NOMO-1 treated with dmso at 0.1 percent for 144 hours (cell line): ENCODE data around the gene CGB8.
"Not testable (repeated sequence)": the region's sequence is repeated elsewhere in the genome, so short reads cannot be mapped to it uniquely, and the experiment has no call there.

ENCODE experiments used
- DNase-seq: peaks from one replicate; lab custom pipeline; 2025; ENCODE audit not compliant: unreplicated experiment; lab: John Stamatoyannopoulos, UW

Gene CGB8

DNA sequence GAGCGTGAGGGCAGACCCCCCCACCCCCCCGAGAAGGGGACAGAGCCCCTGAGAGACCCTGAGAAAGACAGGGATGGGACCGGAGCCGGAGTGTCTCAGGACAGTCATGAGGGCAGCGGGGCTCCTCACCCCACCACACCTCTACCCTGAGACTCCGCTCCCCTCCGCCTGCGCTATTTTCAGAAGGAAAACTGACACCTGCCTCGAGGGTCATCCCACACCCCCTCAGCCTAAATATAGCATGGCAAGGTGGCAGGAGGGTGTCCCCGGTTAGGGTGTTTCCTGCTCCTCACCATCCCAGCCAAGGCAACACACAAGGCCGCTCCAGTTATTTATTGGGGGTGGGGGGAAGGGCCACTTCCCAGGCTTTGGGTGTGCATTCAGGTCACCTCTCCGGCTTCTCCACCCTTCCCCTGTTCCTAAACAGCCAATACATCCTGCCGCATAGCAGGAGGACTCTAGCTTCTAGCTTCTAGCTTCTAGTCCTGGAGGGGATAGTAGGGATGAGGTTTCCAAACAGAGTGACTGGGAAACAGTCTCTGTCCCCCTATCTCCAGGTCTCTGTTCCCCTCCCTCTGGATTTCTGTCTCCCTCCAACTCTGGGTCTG lies 17.1 kb upstream of the CGB8 start:
- DNase-seq, result no peak

DNA sequence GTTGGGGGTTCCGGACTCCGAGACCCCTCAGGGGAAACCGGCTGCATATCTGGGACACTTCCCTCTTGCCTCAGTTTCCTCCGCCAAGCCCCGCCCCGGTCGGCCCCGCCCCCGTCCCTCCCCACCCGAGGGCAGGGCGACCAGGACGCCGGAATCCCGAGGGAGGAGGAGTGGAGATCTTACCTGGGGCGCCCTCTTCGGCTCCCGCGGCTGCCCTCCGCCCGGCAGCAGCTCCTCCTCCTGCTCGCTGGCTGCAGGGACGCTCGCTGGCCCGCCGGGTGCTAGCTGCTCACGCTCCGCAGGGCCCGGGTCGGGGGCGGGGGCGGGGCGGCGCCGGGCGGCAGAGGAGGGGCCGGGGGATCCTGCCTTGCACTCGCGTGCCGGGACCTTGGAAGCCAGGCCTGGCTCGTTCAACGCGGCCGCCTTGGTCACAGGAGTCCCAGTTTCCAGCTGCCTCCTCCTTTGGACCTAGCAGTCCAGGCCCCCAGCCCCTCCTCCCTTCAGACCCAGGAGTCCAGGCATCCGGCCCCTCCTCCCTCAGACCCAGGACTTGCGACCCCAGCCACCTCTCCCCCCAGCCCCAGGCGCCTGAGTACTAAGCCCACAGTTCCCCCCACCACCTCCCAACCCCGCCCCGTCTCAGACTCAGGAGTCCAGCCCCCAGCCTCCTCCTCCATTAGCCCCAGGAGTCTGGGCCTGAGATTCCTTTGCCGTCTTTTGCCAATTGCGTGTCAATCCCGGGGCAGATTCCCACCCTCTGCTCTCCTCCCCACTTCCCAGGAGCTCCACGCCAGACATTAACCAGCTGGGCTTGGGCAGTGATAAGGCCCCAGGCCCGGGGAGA lies 16.1 kb upstream of the CGB8 start, which contains the start of gene NTF4:
Gene NTF4, minus strand, starts transcription at position 51 of the 844 bp plus-strand sequence. CDS start 2,821 bp downstream, outside the sequence.
- no peak for DNase-seq

DNA sequence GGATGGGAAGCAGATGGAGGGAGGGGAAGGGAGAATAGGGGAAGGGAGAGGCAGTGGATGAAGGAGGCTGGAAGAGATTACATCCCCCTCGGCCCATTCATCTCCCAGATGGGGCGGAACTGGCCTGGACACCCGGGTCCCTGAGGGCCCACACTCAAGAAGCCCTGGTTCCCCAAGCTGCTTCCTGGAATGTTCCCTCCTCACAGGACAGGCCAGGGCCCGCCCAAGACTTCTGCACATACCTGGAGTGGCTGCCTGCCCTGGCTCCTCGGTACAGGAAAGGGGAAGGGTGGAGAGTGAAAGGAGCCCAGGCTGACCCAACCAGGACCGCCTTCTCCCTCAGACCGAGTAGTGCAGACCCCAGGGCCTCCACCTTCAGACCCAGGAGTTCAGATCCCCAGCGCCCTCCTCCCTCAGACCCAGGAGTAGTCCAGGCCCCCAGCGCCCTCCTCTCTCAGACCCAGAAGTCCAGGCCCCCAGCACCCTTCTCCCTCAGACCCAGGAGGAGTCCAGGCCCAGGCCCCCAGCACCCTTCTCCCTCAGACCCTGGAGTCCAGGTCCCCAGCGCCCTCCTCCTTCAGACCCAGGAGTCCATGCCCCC lies 15.2 kb upstream of the CGB8 start:
- DNase-seq, result no peak

DNA sequence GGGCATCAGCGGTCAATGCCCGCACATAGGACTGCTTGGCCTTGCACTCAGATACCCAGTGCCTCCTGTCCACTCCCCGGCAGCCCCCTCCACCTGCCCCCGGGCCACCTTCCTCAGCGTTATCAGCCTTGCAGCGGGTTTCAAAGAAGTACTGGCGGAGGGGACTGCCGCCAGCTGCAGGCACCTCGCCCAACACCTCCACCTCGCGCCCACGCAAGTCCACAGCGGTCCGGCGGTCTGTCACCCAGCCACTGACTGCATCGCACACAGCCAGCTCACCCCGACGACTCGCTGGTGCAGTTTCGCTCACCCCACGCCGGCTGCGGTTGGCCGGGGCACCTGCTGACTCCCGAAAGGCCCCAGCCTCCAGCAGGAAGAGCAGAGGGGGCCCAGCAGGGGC lies 12.5 kb upstream of the CGB8 start:
- no peak for DNase-seq

DNA sequence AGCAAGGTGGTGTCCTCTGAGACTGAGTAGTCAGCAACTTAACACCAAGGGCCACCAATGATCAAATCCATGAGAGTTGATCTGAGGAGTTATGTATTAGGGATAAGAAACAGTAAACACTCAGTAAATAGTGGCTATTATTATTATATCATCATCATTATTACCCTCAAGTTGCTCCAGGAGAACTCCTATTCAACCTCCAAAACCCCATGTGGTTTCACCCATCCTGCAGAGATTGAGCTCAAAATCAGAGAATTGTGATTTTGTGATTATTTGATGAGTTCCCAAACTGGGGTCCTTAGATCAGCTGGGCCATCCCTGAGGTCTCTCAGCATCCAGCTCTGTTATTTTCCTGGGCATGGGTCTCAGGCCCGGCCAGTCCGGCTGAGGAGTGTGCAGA lies 12.1 kb upstream of the CGB8 start:
- no peak for DNase-seq

DNA sequence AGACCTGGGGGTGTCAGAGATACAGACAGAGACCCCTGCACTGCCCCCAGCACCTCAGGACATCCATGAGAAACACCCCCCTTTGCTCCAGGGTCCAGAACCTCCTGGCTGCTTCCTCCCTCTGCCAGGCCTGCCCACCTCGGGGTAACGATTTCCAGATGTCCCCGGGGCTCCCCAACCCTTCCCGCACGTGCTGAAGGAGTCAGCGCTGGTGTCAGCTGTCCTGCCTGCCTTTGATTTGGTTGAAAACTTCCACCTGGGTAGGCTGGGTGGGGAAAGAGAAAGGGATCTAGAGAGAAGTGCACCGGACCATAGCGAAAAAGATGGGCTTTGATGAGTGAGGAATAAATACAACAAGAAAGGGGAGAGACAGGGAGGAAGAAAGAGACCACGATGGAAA lies 10.1 kb upstream of the CGB8 start:
- DNase-seq, result no peak

DNA sequence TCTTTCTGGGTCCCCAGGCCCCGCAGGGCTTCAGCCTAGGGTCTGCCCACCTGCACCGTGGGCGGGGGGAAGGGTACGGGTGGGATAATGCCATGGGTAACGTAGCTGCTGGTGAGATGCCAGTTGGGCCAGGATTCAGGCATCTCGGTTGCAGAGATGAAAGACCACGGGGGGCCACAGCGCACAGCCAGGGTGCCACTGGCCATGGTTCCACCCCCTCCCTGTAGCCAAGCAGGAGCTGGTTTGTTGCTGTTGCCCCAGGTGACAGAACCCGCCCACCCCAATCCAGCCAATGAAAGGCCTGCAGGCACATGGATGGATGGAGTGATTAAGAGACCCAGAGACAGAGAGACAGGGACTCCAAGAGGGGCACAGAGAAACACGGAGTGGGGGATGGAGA lies 9.7 kb upstream of the CGB8 start:
- DNase-seq, result no peak

DNA sequence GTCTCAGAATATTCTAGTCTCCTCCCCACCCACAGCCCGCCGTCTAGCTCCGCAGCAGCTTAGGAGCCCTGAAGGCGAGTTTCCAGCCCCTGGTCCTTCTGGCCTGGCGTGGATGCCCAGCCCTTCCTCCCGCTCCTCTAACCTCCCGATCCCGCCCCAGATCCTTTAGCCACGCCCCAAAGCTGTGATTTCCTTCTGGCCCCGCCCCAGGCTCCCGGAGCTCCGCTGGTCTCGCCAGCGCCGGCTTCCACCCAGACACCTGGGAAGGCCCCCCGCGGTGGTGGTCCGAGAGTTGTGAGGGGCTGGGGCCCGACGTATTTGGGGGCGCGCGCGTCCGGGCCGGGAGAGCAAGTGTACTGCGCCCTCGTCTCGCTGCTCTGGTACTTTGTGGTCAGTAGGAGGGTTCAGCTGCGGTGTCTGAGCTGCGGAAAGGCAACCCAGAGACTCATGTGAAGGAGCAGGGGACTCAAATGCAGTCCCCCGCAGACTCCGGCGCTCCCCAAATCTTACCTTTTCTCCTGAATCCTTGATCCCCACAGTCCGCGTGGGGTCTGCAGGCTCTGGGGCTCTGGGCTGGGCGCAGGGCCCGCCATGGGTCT lies 8.8 kb upstream of the CGB8 start, which contains the start of gene CGB7:
Gene CGB7, minus strand, starts transcription at position 114 of the 599 bp plus-strand sequence. CDS start 2,374 bp downstream, outside the sequence.
- no peak for DNase-seq

DNA sequence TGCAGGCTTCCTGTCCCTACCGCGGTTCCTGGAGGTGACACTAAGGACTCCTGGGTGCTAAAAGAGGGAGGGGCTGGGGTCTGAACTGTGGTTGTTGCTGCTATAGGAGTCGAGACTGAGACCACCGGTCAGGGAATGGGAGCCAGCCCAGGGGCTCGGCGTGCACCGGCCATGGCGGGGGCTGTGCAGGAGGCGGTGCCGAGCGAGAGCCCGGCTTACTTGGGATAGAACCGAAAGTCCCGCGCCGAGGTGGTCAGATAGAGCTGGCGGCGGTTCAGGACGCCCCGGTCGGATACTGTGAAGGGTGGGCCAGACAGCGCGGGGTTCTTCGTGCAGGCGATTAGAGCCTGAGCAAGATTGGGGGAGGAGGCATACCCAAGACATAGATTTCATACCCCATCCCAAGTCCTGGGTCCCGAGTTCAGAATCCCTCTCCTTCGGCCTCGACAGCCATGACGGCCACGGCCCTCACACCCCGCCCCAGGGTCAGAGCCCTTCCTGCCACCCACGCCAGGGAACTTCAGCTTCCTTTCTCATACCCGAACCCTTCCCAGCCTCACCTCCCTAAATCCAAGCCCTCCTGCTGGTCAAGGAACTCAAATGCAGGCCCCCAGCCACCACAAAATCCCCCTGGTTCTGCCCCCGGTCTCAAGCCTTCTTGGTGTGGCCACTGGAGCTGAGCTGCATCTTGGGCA lies 8.1 kb upstream of the CGB8 start:
- DNase-seq, result not testable (repeated sequence)

DNA sequence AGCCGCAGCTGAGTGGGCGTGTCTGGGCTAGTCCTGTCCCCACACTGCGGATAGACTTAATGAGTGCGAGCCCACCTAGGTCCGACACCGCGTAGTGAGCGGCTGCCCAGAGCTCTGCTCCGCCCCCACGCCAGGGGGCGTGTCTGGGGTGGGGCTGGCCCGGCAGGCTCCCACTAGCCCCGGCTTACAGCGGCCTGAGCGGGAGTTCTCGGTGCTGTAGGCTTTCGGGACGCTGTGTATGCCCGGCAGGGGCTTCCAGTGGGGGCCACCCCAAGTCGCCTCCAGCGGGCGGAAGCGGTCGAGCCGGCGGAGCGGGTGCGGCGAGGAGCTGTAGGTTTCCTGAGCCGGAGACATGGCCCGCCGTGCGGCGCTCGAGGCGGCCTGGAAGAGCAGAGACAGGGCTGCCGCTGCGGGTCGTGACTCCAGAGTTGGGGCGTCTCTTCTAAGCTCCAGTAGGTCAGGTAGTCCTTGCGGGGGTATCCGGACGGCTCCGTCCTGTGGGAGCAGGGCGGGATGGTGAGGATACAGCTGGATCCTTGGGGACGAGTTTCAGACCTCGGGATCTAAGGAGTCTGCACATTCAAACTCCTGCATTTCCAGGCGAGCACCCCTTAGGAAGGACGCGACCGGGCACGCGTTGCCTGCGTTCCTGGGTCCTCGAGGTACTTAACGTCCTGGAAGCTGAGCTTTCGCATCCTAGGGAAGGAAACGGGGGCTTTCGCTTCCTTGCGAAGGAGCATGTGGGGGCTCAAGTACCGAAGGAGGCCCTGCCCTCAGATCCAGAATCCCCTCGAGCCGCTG lies 7.4 kb upstream of the CGB8 start:
- DNase-seq, result no peak

DNA sequence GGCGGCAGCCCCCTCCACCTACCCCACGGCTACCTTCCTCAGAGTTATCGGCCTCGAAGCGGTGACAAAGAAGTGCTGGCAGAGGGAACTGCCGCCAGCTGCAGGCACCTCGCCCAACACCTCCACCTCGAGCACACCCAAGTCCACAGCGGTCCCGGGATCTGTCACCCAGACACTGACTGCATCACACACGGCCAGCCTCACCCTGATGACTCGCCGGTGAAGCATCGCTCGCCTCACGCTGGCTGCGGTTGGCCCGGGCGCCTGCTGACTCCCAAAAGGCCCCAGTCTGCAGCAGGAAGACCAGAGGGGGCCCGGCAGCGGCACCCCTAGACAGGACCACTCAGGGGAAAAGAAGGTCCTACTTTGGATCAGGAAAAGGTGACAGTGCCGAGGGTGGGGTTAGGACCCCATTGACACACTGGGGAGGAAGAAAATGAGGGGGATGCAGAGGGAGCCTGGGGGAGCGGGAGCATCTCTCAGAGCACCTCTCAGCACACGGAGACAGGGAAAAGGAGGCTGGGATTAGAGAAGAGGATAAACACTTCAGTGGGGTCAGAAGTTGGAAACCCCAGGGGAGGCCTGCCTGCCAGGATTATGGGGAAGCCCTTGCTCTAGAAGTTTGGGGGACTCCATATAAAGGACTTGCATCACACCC lies 1.6 kb upstream of the CGB8 start:
- DNase-seq, result not testable (repeated sequence)

DNA sequence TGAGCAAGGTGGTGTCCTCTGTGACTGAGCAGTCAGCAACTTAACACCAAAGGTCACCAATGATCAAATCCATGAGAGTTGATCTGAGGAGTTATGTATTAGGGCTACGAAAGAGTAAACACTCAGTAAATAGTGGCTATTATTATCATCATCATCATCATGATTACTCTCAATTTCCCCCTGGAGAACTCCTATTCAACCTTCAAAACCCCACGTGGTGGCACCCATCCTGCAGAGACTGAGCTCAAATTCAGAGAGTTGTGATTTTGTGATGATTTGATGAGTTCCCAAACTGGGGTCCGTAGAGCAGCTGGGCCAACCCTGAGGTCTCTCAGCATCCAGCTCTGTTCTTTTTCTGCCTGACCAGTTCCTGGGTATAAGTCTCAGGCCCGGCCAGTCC lies 923 bp upstream of the CGB8 start:
- DNase-seq, result not testable (repeated sequence)

DNA sequence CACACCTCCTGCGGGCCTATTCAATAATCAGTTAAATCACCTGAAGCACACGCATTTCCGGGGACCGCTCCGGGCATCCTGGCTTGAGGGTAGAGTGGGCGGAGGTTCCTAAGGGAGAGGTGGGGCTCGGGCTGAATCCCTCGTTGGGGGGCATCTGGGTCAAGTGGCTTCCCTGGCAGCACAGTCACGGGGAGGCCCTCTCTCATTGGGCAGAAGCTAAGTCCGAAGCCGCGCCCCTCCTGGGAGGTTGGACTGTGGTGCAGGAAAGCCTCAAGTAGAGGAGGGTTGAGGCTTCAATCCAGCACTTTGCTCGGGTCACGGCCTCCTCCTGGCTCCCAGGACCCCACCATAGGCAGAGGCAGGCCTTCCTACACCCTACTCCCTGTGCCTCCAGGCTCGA lies 5.4 kb downstream of the CGB8 start, which contains the start of gene CGB5:
Gene CGB5, plus strand, starts transcription at position 301 of the 400 bp plus-strand sequence. CDS start 362 bp downstream, outside the sequence.
- not testable (repeated sequence) for DNase-seq

DNA sequence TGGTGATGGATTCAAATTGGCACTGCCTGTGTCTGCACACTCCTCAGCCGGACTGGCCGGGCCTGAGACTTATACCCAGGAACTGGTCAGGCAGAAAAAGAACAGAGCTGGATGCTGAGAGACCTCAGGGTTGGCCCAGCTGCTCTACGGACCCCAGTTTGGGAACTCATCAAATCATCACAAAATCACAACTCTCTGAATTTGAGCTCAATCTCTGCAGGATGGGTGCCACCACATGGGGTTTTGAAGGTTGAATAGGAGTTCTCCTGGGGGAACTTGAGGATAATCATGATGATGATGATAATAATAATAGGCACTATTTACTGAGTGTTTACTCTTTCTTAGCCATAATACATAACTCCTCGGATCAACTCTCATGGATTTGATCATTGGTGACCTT lies 6.2 kb downstream of the CGB8 start:
- not testable (repeated sequence) for DNase-seq

DNA sequence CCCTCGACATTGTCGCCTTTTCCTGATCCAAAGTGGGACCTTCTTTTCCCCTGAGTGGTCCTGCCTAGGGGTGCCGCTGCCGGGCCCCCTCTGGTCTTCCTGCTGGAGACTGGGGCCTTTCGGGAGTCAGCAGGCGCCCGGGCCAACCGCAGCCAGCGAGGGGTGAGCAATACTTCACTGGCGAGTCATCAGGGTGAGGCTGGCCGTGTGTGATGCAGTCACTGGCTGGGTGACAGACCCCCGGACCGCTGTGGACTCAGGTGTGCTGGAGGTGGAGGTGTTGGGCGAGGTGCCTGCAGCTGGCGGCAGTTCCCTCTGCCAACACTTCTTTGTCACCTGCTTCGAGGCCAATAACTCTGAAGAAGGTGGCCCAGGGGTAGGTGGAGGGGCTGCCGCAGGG lies 6.7 kb downstream of the CGB8 start:
- no peak for DNase-seq

DNA sequence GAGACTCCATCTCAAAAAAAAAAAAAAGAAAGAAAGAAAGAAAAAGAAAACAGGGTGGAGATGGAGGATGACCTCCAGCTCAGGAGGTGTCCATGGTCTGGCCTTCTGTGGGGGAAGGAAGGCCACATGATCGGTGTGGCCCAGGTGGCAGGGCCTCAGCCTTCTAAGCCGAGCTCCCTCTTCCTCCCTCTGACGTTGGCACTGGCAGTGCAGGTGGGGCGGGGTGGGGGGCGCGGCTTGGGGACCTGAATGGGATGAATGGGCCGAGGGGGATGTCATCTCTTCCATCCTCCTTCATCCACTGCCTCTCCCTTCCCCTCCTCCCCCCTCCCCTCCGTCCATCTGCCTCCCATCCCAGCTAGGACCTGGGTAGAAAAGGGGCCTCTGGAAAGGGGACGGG lies 9.2 kb downstream of the CGB8 start:
- not testable (repeated sequence) for DNase-seq

DNA sequence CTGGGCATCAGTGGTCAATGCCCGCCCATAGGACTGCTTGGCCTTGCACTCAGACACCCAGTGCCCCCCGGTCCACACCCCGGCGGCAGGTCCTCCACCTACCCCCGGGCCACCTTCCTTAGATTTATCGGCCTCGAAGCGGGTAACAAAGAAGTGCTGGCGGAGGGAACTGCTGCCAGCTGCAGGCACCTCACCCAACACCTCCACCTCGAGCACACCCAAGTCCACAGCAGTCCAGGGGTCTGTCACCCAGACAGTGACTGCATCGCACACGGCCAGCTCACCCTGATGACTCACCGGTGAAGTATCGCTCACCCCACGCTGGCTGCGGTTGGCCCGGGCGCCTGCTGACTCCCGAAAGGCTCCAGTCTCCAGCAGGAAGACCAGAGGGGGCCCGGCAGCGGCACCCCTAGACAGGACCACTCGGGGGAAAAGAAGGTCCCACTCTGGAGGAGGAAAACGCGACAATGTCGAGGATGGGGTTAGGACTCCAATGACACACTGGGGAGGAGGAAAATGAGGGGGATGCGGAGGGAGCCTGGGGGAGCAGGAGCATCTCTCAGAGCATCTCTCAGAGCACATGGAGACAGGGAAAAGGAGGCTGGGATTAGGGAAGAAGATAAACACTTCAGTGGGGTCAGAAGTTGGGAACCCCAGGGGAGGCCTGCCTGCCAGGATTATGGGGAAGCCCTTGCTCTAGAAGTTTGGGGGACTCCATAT lies 10.2 kb downstream of the CGB8 start:
- DNase-seq, result not testable (repeated sequence)

DNA sequence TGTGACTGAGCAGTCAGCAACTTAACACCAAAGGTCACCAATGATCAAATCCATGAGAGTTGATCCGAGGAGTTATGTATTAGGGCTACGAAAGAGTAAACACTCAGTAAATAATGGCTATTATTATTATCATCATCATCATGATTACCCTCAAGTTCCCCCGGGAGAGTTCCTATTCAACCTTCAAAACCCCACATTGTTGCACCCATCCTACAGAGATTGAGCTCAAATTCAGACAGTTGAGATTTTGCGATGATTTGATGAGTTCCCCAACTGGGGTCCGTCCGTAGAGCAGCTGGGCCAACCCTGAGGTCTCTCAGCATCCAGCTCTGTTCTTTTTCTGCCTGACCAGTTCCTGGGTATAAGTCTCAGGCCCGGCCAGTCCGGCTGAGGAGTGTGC lies 10.8 kb downstream of the CGB8 start:
- DNase-seq, result not testable (repeated sequence)

DNA sequence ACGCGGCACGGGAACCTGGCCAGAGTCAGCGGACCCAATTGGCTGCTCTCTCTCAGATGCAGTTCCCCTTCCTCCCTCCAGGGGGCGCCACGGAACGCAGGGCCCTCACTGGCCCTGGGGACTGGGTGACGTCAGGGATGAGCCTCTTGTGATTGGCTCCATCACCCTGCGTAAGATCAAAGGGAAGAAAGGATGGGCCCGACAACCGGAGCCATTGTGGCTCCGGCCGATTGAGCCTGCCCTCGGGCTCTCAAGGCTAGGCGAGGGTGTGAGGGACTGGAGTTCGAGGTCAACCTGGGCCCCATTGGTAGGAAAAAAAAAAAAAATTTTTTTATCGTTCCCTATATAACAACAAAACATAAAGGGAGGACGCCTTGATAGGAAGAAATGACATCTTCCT lies 12.1 kb downstream of the CGB8 start, which contains the start of gene CGB1:
Gene CGB1, minus strand, starts transcription at position 81 of the 400 bp plus-strand sequence. CDS start 184 bp downstream, outside the sequence.
- DNase-seq, result not testable (repeated sequence)
